Transverse colon (tissue), 4 donors: ENCODE results near the gene SLC35F2.

Experiments
- EP300 ChIP-seq: sonication (generic); formaldehyde crosslinking; IDR thresholded peaks from one replicate; pipeline ENCODE4 v1.6.1; 2017; ENCODE audit warnings: antibody characterized with exemption, low read depth
- POLR2A ChIP-seq: fragments of 450-650 bp; IDR thresholded peaks from one replicate; pipeline ENCODE4 v1.6.1; 2016; ENCODE audit warnings: antibody characterized with exemption, mild to moderate bottlenecking, moderate library complexity
- POLR2AphosphoS5 ChIP-seq, 3 donors: sonication (generic); formaldehyde crosslinking; IDR thresholded peaks; one replicate each; pipeline ENCODE4 v1.6.1; 2016; ENCODE audit warnings: antibody characterized with exemption in 3 of 3
- TF ChIP-seq, protein P1 (sequence below), 5 experiments: fragments of 200-600 bp in 3 of 5; fragments of 450-650 bp in 2 of 5; sonication (generic) in 3 of 5; IDR thresholded peaks; 1 replicate in 2 of 5; 2 replicates in 3 of 5; pipeline ENCODE4 v1.5.1; 2016 to 2017; ENCODE audit warnings: antibody characterized with exemption in 5 of 5, inconsistent platforms in 3 of 5, mild to moderate bottlenecking in 2 of 5, moderate library complexity in 1 of 5

DNA sequence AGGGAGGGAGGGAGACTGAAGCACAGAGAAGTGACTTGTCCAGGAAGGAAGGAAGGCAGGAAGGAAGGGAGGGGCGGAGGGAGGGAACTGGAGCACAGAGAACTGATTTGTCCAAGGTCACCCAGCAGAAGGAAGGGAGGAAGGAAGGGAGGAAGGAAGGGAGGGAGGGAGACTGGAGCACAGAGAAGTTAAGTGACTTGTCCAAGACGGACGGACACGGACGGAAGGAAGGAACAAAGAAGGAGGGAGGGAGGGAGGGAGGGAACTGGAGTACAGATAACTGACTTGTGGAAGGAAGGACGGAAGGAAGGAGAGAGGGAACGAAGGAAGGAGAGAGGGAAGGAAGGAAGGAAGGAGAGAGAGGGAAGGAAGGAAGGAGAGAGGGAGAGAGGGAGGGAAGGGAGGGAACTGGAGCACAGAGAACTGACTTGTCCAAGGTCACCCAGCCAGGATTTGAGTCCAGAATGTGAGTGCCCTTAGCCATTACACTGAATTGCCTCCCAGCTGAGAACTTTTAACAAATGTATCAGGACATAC is 1.5 kb downstream of the SLC35F2 start:
- TF ChIP-seq POLR2A (no peak), EP300 (no peak), POLR2AphosphoS5 (IDR thresholded peaks at IDR 0.05) (no peak)
- TF ChIP-seq, protein P1, sequence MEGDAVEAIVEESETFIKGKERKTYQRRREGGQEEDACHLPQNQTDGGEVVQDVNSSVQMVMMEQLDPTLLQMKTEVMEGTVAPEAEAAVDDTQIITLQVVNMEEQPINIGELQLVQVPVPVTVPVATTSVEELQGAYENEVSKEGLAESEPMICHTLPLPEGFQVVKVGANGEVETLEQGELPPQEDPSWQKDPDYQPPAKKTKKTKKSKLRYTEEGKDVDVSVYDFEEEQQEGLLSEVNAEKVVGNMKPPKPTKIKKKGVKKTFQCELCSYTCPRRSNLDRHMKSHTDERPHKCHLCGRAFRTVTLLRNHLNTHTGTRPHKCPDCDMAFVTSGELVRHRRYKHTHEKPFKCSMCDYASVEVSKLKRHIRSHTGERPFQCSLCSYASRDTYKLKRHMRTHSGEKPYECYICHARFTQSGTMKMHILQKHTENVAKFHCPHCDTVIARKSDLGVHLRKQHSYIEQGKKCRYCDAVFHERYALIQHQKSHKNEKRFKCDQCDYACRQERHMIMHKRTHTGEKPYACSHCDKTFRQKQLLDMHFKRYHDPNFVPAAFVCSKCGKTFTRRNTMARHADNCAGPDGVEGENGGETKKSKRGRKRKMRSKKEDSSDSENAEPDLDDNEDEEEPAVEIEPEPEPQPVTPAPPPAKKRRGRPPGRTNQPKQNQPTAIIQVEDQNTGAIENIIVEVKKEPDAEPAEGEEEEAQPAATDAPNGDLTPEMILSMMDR (IDR thresholded peaks at IDR 0.05) = no peak
